ENCODE measurements around the gene FCN2. TPM values are rescaled to one million over a fixed set of nuclear protein-coding genes. Genes with fewer than 3 reads are reported as not detected.

FCN2 gene
- total RNA-seq, 1 donor from 2014 or later = not detected

DNA sequence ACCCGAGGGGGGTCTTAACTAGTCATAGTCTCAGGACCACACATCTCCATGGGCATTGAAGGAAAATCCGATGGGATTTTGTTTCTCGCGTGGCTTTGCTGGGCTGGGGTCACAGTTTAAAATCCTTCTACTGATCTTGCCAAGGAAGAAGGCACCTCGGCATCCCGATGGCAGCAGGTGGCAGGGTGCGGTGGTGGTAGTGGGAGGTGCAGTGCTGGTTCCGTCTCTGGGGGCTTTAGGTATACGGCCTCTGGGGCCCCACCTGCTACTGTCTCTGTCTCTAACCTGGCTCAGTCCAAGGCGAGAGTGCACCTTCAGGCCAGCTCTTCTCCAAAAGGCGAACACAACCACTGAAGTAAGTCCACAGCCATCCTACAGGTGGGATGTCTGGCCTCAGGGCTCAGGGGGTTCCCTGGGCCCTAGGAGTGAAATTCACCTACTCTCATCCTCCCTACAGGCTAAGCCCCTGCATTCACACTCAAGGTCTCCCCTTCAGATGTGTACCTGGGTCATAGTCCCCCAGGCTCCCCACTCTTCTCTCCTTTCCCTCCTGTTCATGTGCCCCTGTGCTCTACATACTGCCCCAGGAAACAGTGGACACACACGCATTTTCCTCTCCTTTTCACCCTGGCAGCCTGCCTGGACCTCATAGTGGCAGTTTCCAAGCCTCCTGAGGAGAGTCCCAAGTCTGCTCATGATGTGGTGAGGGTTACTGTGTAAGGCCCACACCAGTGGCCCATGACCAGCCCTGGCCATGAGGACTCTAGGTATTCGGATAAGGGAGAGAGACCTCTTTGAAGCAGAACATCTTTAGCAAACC lies 736 bp upstream of the FCN2 start:
- H3K4me1 Mint-ChIP-seq (ENCODE audit: unreplicated experiment) = no peaks in the 10 kb centered on the region
- no peak overlapping the region for H3K4me3 Mint-ChIP-seq (ENCODE audit: unreplicated experiment)
- H3K27ac Mint-ChIP-seq (ENCODE audit: unreplicated experiment) = no peak overlapping the region
- no peak for DNase-seq (ENCODE audit: low spot score)
- no peaks in the 10 kb centered on the region for H3K27me3 Mint-ChIP-seq (ENCODE audit: unreplicated experiment)
- TF ChIP-seq, protein P1, sequence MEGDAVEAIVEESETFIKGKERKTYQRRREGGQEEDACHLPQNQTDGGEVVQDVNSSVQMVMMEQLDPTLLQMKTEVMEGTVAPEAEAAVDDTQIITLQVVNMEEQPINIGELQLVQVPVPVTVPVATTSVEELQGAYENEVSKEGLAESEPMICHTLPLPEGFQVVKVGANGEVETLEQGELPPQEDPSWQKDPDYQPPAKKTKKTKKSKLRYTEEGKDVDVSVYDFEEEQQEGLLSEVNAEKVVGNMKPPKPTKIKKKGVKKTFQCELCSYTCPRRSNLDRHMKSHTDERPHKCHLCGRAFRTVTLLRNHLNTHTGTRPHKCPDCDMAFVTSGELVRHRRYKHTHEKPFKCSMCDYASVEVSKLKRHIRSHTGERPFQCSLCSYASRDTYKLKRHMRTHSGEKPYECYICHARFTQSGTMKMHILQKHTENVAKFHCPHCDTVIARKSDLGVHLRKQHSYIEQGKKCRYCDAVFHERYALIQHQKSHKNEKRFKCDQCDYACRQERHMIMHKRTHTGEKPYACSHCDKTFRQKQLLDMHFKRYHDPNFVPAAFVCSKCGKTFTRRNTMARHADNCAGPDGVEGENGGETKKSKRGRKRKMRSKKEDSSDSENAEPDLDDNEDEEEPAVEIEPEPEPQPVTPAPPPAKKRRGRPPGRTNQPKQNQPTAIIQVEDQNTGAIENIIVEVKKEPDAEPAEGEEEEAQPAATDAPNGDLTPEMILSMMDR (IDR thresholded peaks at IDR 0.05; ENCODE audit: unreplicated experiment) = no peak
- no peaks in the 10 kb centered on the region for H3K36me3 Mint-ChIP-seq (ENCODE audit: low read depth, unreplicated experiment)
- H3K9me3 Mint-ChIP-seq (ENCODE audit: unreplicated experiment) = no peaks in the 10 kb centered on the region

DNA sequence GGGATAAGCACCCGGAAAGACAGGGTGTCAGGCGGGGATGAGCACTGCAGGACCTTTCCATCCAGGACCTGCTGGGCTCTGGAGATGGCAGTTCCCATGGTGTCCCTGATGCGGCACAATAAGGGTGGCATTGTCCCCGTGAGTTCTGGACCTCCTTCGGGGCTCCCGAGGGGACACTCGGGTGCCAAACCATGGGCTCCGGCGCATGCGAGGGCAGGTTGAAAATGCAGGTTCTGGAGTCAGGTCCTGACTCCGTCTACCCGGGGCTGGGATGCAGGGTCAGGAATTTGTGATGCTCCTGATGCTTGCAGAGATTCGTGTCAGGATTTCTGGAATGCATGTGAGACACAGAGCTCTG lies 682 bp downstream of the FCN2 start:
- DNase-seq (ENCODE audit: low spot score) = no peak
- Mint-ChIP-seq H3K4me1 (ENCODE audit: unreplicated experiment) (no peaks in the 10 kb centered on the region), H3K27me3 (ENCODE audit: unreplicated experiment) (no peaks in the 10 kb centered on the region), H3K9me3 (ENCODE audit: unreplicated experiment) (no peaks in the 10 kb centered on the region), H3K4me3 (ENCODE audit: unreplicated experiment) (no peak overlapping the region), H3K27ac (ENCODE audit: unreplicated experiment) (no peak overlapping the region), H3K36me3 (ENCODE audit: low read depth, unreplicated experiment) (no peaks in the 10 kb centered on the region)
- TF ChIP-seq, protein P1 (IDR thresholded peaks at IDR 0.05; ENCODE audit: unreplicated experiment) = no peak

DNA sequence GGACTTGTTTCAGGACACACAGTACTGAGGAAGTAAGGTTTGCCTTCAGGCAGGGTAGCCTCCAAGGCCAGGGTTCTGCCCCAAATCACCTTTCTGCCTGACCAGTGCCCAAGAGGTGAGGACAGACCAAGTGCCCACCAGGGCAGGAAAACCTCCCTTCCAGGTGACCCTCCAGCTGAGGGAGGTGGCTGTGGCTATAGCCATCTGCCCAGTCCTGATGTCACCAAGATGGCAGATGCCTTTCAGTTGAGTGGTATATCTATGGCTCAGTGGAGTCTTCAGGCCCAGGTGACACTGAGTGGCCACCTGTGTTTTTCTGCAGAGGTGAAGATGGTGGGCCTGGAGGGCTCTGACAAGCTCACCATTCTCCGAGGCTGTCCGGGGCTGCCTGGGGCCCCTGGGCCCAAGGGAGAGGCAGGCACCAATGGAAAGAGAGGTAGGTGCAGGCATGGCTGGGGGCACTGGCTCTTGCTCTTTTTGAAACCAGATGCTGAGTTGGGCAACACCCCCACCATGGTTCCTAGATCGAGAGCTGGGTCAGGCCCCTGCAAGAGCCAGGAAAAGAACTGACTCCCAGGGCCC lies 1.7 kb downstream of the FCN2 start:
- no peak overlapping the region for H3K4me3 Mint-ChIP-seq (ENCODE audit: unreplicated experiment)
- H3K36me3 Mint-ChIP-seq (ENCODE audit: low read depth, unreplicated experiment) = no peaks in the 10 kb centered on the region
- DNase-seq (ENCODE audit: low spot score) = no peak
- H3K9me3 Mint-ChIP-seq (ENCODE audit: unreplicated experiment) = no peaks in the 10 kb centered on the region
- no peaks in the 10 kb centered on the region for H3K27me3 Mint-ChIP-seq (ENCODE audit: unreplicated experiment)
- no peak overlapping the region for H3K27ac Mint-ChIP-seq (ENCODE audit: unreplicated experiment)
- TF ChIP-seq, protein P1 (IDR thresholded peaks at IDR 0.05; ENCODE audit: unreplicated experiment) = no peak
- H3K4me1 Mint-ChIP-seq (ENCODE audit: unreplicated experiment) = no peaks in the 10 kb centered on the region

DNA sequence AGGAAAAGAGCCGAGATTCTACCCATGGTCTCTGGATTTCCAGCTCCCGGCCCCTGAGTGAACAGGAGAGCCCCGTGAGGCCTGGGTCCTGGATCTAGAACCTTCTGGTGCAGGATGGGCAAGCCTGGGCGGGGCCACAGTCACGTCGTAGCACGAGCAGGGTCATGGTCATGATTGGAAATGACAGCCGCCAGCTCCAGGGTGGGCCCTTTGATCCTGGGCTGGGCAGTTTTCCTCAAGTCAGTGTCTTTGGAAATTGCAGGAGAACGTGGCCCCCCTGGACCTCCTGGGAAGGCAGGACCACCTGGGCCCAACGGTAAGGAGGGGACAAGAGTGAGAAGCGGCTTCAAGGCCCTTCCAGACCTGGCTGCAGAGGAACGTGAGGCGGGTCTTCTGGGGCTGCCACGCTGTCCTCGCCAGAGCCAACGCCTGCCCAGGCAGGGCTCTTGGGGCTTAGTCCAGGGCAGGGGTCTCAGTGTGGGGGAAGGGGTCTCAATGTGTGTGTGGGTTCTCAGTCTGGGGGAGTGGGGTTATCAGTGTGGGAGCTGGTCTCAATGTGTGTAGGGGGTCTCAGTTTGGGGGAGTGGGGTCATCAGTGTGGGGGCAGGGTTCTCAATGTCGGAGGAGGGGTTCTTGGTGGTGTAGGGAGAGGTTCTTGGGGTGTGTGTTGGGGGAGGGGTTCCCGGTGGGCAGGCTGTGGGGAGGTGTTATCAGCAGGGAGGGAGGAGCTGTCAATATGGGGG lies 2.6 kb downstream of the FCN2 start:
- no peak for DNase-seq (ENCODE audit: low spot score)
- Mint-ChIP-seq H3K9me3 (ENCODE audit: unreplicated experiment) (no peaks in the 10 kb centered on the region), H3K27me3 (ENCODE audit: unreplicated experiment) (no peaks in the 10 kb centered on the region), H3K36me3 (ENCODE audit: low read depth, unreplicated experiment) (no peaks in the 10 kb centered on the region), H3K27ac (ENCODE audit: unreplicated experiment) (no peak overlapping the region), H3K4me1 (ENCODE audit: unreplicated experiment) (peaks cover 2% of the 10 kb centered on the region), H3K4me3 (ENCODE audit: unreplicated experiment) (no peak overlapping the region)
- TF ChIP-seq, protein P1 (IDR thresholded peaks at IDR 0.05; ENCODE audit: unreplicated experiment) = no peak
